Astrocyte (in vitro differentiated cells and primary cell): Measurements from ENCODE around the gene RNPS1. TPM values are rescaled to one million over a fixed set of nuclear protein-coding genes. Genes with fewer than 3 reads are reported as not detected.

Experiments used
- DNase-seq: peaks from one replicate; pipeline ENCODE4 v3.0.0-alpha.2; 2010; ENCODE audit warnings: low read depth
- FAIRE-seq: peaks from 2 replicates; lab custom pipeline; 2011; peaks lifted over from hg19 to GRCh38; lab: Jason Lieb, UNC
- H2AFZ ChIP-seq: 2 replicates; pipeline ENCODE4 v1.6.0; 2012; ENCODE audit warnings: low read depth, low read length, inconsistent platforms
- H3K27ac ChIP-seq: 2 replicates; pipeline ENCODE4 v1.5.1; 2011; ENCODE audit warnings: low read depth, low read length, inconsistent platforms
- H3K27me3 ChIP-seq: 2 replicates; pipeline ENCODE4 v1.6.0; 2011; ENCODE audit warnings: low read length, inconsistent platforms; ENCODE audit not compliant: insufficient read depth
- H3K36me3 ChIP-seq: 2 replicates; pipeline ENCODE4 v1.5.1; 2011; ENCODE audit warnings: low read length, inconsistent platforms; ENCODE audit not compliant: insufficient read depth
- H3K4me1 ChIP-seq: 2 replicates; pipeline ENCODE4 v1.5.1; 2011; ENCODE audit warnings: low read length, inconsistent platforms; ENCODE audit not compliant: insufficient read depth
- H3K4me2 ChIP-seq: 2 replicates; pipeline ENCODE4 v1.6.0; 2012; ENCODE audit warnings: low read length, inconsistent platforms
- H3K4me3 ChIP-seq: 2 replicates; pipeline ENCODE4 v1.5.1; 2011; ENCODE audit warnings: low read depth, mild to moderate bottlenecking, low read length, inconsistent platforms; ENCODE audit not compliant: insufficient read depth
- H3K79me2 ChIP-seq: 2 replicates; pipeline ENCODE4 v1.6.0; 2012; ENCODE audit warnings: mild to moderate bottlenecking, low read length, inconsistent platforms; ENCODE audit not compliant: insufficient read depth
- H3K9ac ChIP-seq: 2 replicates; pipeline ENCODE4 v1.6.0; 2012; ENCODE audit warnings: mild to moderate bottlenecking, low read length, inconsistent platforms
- H3K9me3 ChIP-seq: 2 replicates; pipeline ENCODE4 v1.5.1; 2012; ENCODE audit warnings: low read depth, mild to moderate bottlenecking, low read length, inconsistent platforms; ENCODE audit not compliant: insufficient read depth
- H4K20me1 ChIP-seq: 2 replicates; pipeline ENCODE4 v1.6.0; 2012; ENCODE audit warnings: low read length, inconsistent platforms; ENCODE audit not compliant: insufficient read depth
- H3K27ac Mint-ChIP-seq: one replicate; pipeline ENCODE4 v1.8.0; 2021; ENCODE audit warnings: mild to moderate bottlenecking, mixed read lengths; ENCODE audit not compliant: unreplicated experiment
- H3K27me3 Mint-ChIP-seq: one replicate; pipeline ENCODE4 v1.8.0; 2021; ENCODE audit warnings: low read depth, mixed read lengths; ENCODE audit not compliant: unreplicated experiment
- H3K36me3 Mint-ChIP-seq: one replicate; pipeline ENCODE4 v1.8.0; 2021; ENCODE audit warnings: low read depth, mixed read lengths; ENCODE audit not compliant: unreplicated experiment
- H3K4me1 Mint-ChIP-seq: one replicate; pipeline ENCODE4 v1.8.0; 2021; ENCODE audit warnings: low read depth, mixed read lengths; ENCODE audit not compliant: unreplicated experiment
- H3K4me3 Mint-ChIP-seq: one replicate; pipeline ENCODE4 v1.8.0; 2021; ENCODE audit warnings: mild to moderate bottlenecking, moderate library complexity, mixed read lengths; ENCODE audit not compliant: unreplicated experiment
- H3K9me3 Mint-ChIP-seq: one replicate; pipeline ENCODE4 v1.8.0; 2021; ENCODE audit warnings: mild to moderate bottlenecking, mixed read lengths; ENCODE audit not compliant: unreplicated experiment
- CTCF ChIP-seq: IDR thresholded peaks from 2 replicates; pipeline ENCODE4 v1.5.1; 2011; ENCODE audit warnings: low read depth, mild to moderate bottlenecking, inconsistent platforms, low read length, moderate library complexity; ENCODE audit not compliant: insufficient read depth
- EZH2 ChIP-seq: IDR thresholded peaks from 2 replicates; pipeline ENCODE4 v1.6.1; 2012; ENCODE audit warnings: mild to moderate bottlenecking, low read length, inconsistent platforms; ENCODE audit not compliant: insufficient read depth
- total RNA-seq: library from RNA; stranded (reverse); gene quantifications from 2 replicates; pipeline ENCODE4 v1.2.1, GENCODE V29; 2021

Gene RNPS1
- total RNA-seq, 1 donor from 2014 or later, result 209 TPM

- Mint-ChIP-seq H3K9me3 (no peaks in the 10 kb centered on the region), H3K4me3 (no peak overlapping the region), H3K36me3 (peaks cover 2% of the 10 kb centered on the region), H3K27ac (no peak overlapping the region), H3K27me3 (peaks cover 22% of the 10 kb centered on the region), H3K4me1 (no peaks in the 10 kb centered on the region)
- DNase-seq, result no peak
- H3K36me3 ChIP-seq, result no peaks in the 10 kb centered on the region
- no peak overlapping the region for H3K4me3 ChIP-seq
- FAIRE-seq, result no peak
- H4K20me1 ChIP-seq, result no peaks in the 10 kb centered on the region
- TF ChIP-seq CTCF, result no peak
- no peak for TF ChIP-seq EZH2
- H3K79me2 ChIP-seq, result no peaks in the 10 kb centered on the region
- no peak overlapping the region for H3K27ac ChIP-seq
- no peaks in the 10 kb centered on the region for H3K4me1 ChIP-seq
- H3K9ac ChIP-seq, result no peak overlapping the region
- peaks cover 3% of the 10 kb centered on the region for H3K27me3 ChIP-seq
- no peak overlapping the region for H3K4me2 ChIP-seq
- H2AFZ ChIP-seq, result no peak overlapping the region
- no peaks in the 10 kb centered on the region for H3K9me3 ChIP-seq
These were observed 12.5 kb upstream of the RNPS1 start for GRCh38 chr16:2280461-2280860.

GRCh38 chr16:2278956-2279800 lies 11.3 kb upstream of the RNPS1 start:
- Histone ChIP-seq H3K4me1 (no peaks in the 10 kb centered on the region), H3K9me3 (no peaks in the 10 kb centered on the region), H3K4me2 (no peak overlapping the region), H3K27me3 (peaks cover 3% of the 10 kb centered on the region), H4K20me1 (no peaks in the 10 kb centered on the region), H2AFZ (no peak overlapping the region), H3K36me3 (no peaks in the 10 kb centered on the region), H3K27ac (no peak overlapping the region), H3K4me3 (no peak overlapping the region), H3K79me2 (no peaks in the 10 kb centered on the region), H3K9ac (no peak overlapping the region)
- FAIRE-seq, result no peak
- Mint-ChIP-seq H3K27me3 (peaks cover 20% of the 10 kb centered on the region), H3K27ac (no peak overlapping the region), H3K4me3 (no peak overlapping the region), H3K9me3 (no peaks in the 10 kb centered on the region), H3K4me1 (no peaks in the 10 kb centered on the region), H3K36me3 (no peaks in the 10 kb centered on the region)
- DNase-seq, result no peak
- no peak for TF ChIP-seq CTCF
- TF ChIP-seq EZH2, result no peak

- Histone ChIP-seq H2AFZ (no peak overlapping the region), H3K36me3 (no peaks in the 10 kb centered on the region), H3K9me3 (no peaks in the 10 kb centered on the region), H3K4me3 (no peak overlapping the region), H3K9ac (no peak overlapping the region), H3K4me2 (no peak overlapping the region), H4K20me1 (no peaks in the 10 kb centered on the region), H3K79me2 (no peaks in the 10 kb centered on the region), H3K4me1 (no peaks in the 10 kb centered on the region), H3K27ac (no peak overlapping the region), H3K27me3 (peaks cover 3% of the 10 kb centered on the region)
- FAIRE-seq (no peak), DNase-seq (no peak)
- TF ChIP-seq EZH2 (no peak), CTCF (no peak)
- H3K4me3 Mint-ChIP-seq, result no peak overlapping the region
- no peak overlapping the region for H3K27ac Mint-ChIP-seq
- peaks cover 2% of the 10 kb centered on the region for H3K36me3 Mint-ChIP-seq
- H3K9me3 Mint-ChIP-seq, result no peaks in the 10 kb centered on the region
- peaks cover 13% of the 10 kb centered on the region for H3K27me3 Mint-ChIP-seq
- no peaks in the 10 kb centered on the region for H3K4me1 Mint-ChIP-seq
These were observed 10.3 kb upstream of the RNPS1 start for GRCh38 chr16:2278272-2278608.
